Measurements from ENCODE around the gene HPSE2. TPM values are rescaled to one million over a fixed set of nuclear protein-coding genes. Genes with fewer than 3 reads are reported as not detected.

Gene HPSE2
- total RNA-seq, 1 donor from 2014 or later = 3.4 TPM

- no peaks in the 10 kb centered on the region for H3K4me1 ChIP-seq
- no peak for DNase-seq
- no peak overlapping the region for H3K27ac ChIP-seq
- no peak for TF ChIP-seq CTCF (IDR thresholded peaks at IDR 0.05)
- H3K27me3 ChIP-seq = no peaks in the 10 kb centered on the region
- no peak for ATAC-seq
- H3K4me3 ChIP-seq = no peak overlapping the region
- intact Hi-C loops (cut with DNase I) = no loop called here
- no peaks in the 10 kb centered on the region for H3K36me3 ChIP-seq
- no peaks in the 10 kb centered on the region for H3K9me3 ChIP-seq
These were observed 418.3 kb downstream of the HPSE2 start for GRCh38 chr10:98817396-98817795.

- ATAC-seq (no peak), DNase-seq (no peak)
- intact Hi-C loops (cut with DNase I) = no loop called here
- Histone ChIP-seq H3K4me3 (no peak overlapping the region), H3K27ac (no peak overlapping the region), H3K4me1 (no peaks in the 10 kb centered on the region), H3K9me3 (no peaks in the 10 kb centered on the region), H3K27me3 (no peaks in the 10 kb centered on the region), H3K36me3 (no peaks in the 10 kb centered on the region)
- TF ChIP-seq CTCF (IDR thresholded peaks at IDR 0.05) = no peak
These were observed 420.4 kb downstream of the HPSE2 start for GRCh38 chr10:98815039-98815885.

DNA sequence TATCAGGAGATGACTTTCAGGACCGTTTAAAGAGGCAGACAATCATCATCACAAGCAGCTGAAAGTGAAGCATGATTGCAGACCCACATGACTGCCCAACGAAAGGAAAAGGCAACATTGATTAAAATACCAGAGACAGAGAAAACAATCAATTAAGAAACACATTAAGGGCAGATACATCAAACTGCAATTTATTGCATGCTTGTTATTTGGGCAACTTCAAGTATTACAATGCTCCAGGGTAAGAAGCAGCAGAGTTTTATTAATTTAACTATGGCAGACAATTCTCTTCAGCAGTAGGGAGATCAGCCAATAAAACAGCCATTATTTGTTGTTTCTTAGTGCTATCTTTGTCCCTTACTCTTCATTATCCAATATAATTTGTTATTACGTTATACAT, 421.2 kb downstream of the HPSE2 start:
- DNase-seq (no peak), ATAC-seq (no peak)
- Histone ChIP-seq H3K4me3 (no peak overlapping the region), H3K9me3 (no peaks in the 10 kb centered on the region), H3K36me3 (no peaks in the 10 kb centered on the region), H3K4me1 (no peaks in the 10 kb centered on the region), H3K27me3 (no peaks in the 10 kb centered on the region), H3K27ac (no peak overlapping the region)
- no peak for TF ChIP-seq CTCF (IDR thresholded peaks at IDR 0.05)
- intact Hi-C loops (cut with DNase I) = no loop called here

DNA sequence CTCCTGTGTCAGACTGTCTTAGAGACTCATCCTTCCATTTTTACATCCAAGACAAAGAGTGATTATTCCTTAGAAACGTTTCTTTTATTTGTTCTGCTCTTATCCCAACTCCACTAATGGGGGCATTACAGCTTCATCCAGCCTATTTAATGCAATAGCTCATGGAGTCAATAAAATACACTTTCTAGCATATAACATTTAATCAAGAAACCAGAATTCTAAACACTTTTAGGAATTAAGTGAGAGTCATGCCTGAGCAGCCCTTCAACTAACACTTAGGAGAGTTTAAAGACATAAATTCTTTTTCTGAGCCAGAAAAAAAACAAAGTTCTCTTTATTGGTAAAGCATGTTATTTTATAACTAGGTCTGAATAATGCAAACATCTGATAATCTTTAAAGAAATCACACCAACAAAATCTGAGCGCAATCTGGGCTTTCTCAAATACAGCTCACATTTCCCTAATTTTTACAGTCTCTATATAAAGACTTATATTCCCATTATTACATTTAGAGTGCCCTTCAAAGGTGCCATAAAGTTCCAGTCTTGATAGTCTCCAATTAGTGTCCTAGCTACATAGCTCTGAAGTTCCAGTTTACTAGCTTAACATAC, 427.3 kb downstream of the HPSE2 start:
- TF ChIP-seq CTCF (IDR thresholded peaks at IDR 0.05) = no peak
- no peaks in the 10 kb centered on the region for H3K27me3 ChIP-seq
- H3K4me1 ChIP-seq = no peaks in the 10 kb centered on the region
- intact Hi-C loops (cut with DNase I) = no loop called here
- no peaks in the 10 kb centered on the region for H3K9me3 ChIP-seq
- H3K36me3 ChIP-seq = no peaks in the 10 kb centered on the region
- no peak overlapping the region for H3K27ac ChIP-seq
- DNase-seq (no peak), ATAC-seq (no peak)
- no peak overlapping the region for H3K4me3 ChIP-seq

- H3K27me3 ChIP-seq = no peaks in the 10 kb centered on the region
- intact Hi-C loops (cut with DNase I) = no loop called here
- DNase-seq = no peak
- no peak for ATAC-seq
- H3K36me3 ChIP-seq = no peaks in the 10 kb centered on the region
- H3K4me3 ChIP-seq = no peak overlapping the region
- no peak overlapping the region for H3K27ac ChIP-seq
- H3K4me1 ChIP-seq = no peaks in the 10 kb centered on the region
- no peak for TF ChIP-seq CTCF (IDR thresholded peaks at IDR 0.05)
- peaks cover 4% of the 10 kb centered on the region for H3K9me3 ChIP-seq
These were observed 435.4 kb downstream of the HPSE2 start for GRCh38 chr10:98800263-98800662.
